H9 (cell line): ENCODE measurements around the gene PLEKHA7. TPM values are rescaled to one million over a fixed set of nuclear protein-coding genes. Genes with fewer than 3 reads are reported as not detected.

ENCODE experiments used
- DNase-seq: peaks from one replicate; pipeline ENCODE4 v3.0.0-alpha.2; 2017
- H2AFZ ChIP-seq: one replicate; pipeline ENCODE4 v1.6.1; 2013; ENCODE audit warnings: mild to moderate bottlenecking, low read length, control low read depth, moderate library complexity
- H2AK5ac ChIP-seq: 2 replicates; pipeline ENCODE4 v1.6.1; 2013; ENCODE audit warnings: low read length, control low read depth, mixed read lengths; ENCODE audit not compliant: insufficient read length
- H2BK120ac ChIP-seq: one replicate; pipeline ENCODE4 v1.6.1; 2013; ENCODE audit warnings: low read depth, mild to moderate bottlenecking, low read length, control low read depth, inconsistent platforms; ENCODE audit not compliant: poor library complexity, severe bottlenecking
- H2BK12ac ChIP-seq: 2 replicates; pipeline ENCODE4 v1.6.1; 2013; ENCODE audit warnings: low read length, control low read depth, mixed read lengths, low read depth; ENCODE audit not compliant: insufficient read length
- H2BK15ac ChIP-seq: 2 replicates; pipeline ENCODE4 v1.6.1; 2013; ENCODE audit warnings: low read depth, low read length, control low read depth
- H2BK20ac ChIP-seq: one replicate; pipeline ENCODE4 v1.6.1; 2013; ENCODE audit warnings: low read depth, mild to moderate bottlenecking, low read length, control low read depth, inconsistent platforms; ENCODE audit not compliant: poor library complexity, severe bottlenecking
- H2BK5ac ChIP-seq: 2 replicates; pipeline ENCODE4 v1.6.1; 2013; ENCODE audit warnings: low read length, control low read depth, mixed read lengths; ENCODE audit not compliant: insufficient read length
- H3K14ac ChIP-seq: 2 replicates; pipeline ENCODE4 v1.6.1; 2013; ENCODE audit warnings: low read length, control low read depth; ENCODE audit not compliant: insufficient read depth
- H3K18ac ChIP-seq: 2 replicates; pipeline ENCODE4 v1.6.1; 2013; ENCODE audit warnings: low read depth, mild to moderate bottlenecking, mixed read lengths, low read length, control low read depth; ENCODE audit not compliant: insufficient read length
- H3K23ac ChIP-seq: 2 replicates; pipeline ENCODE4 v1.6.1; 2013; ENCODE audit warnings: low read length, control low read depth, mixed read lengths, low read depth; ENCODE audit not compliant: insufficient read length
- H3K23me2 ChIP-seq: 2 replicates; pipeline ENCODE4 v1.6.1; 2013; ENCODE audit warnings: low read depth, mild to moderate bottlenecking, mixed read lengths, low read length, control low read depth; ENCODE audit not compliant: insufficient read length, poor library complexity, severe bottlenecking
- H3K27ac ChIP-seq: 2 replicates; pipeline ENCODE4 v1.5.1; 2013; ENCODE audit warnings: low read length, control low read depth, mixed read lengths, low read depth; ENCODE audit not compliant: insufficient read length
- H3K27me3 ChIP-seq: 2 replicates; pipeline ENCODE4 v1.6.1; 2013; ENCODE audit warnings: low read length, control low read depth, inconsistent platforms; ENCODE audit not compliant: insufficient read depth
- H3K4ac ChIP-seq: 2 replicates; pipeline ENCODE4 v1.6.1; 2013; ENCODE audit warnings: low read depth, mild to moderate bottlenecking, control low read depth, inconsistent platforms, low read length, moderate library complexity
- H3K4me1 ChIP-seq: 2 replicates; pipeline ENCODE4 v1.6.1; 2013; ENCODE audit warnings: low read length, control low read depth, inconsistent platforms; ENCODE audit not compliant: insufficient read depth
- H3K4me2 ChIP-seq: 2 replicates; pipeline ENCODE4 v1.6.1; 2013; ENCODE audit warnings: low read length, control low read depth, mixed read lengths; ENCODE audit not compliant: insufficient read length, insufficient read depth
- H3K56ac ChIP-seq: 2 replicates; pipeline ENCODE4 v1.6.1; 2013; ENCODE audit warnings: low read depth, mild to moderate bottlenecking, mixed read lengths, low read length, control low read depth; ENCODE audit not compliant: insufficient read length
- H3K79me1 ChIP-seq: 2 replicates; pipeline ENCODE4 v1.6.1; 2013; ENCODE audit warnings: low read depth, mild to moderate bottlenecking, moderate library complexity, low read length, control low read depth, inconsistent platforms; ENCODE audit not compliant: insufficient read depth, poor library complexity, severe bottlenecking
- H3K79me2 ChIP-seq: 2 replicates; pipeline ENCODE4 v1.6.1; 2013; ENCODE audit warnings: low read length, control low read depth, inconsistent platforms; ENCODE audit not compliant: insufficient read depth
- H3K9ac ChIP-seq: 2 replicates; pipeline ENCODE4 v1.6.1; 2013; ENCODE audit warnings: low read length, control low read depth, mixed read lengths; ENCODE audit not compliant: insufficient read length; ENCODE audit errors: extremely low read depth
- H3K9me3 ChIP-seq: one replicate; pipeline ENCODE4 v1.6.1; 2013; ENCODE audit warnings: low read depth, low read length, inconsistent platforms; ENCODE audit not compliant: control insufficient read depth
- H3T11ph ChIP-seq: one replicate; pipeline ENCODE4 v1.6.1; 2013; ENCODE audit warnings: mild to moderate bottlenecking, low read length, control low read depth, inconsistent platforms
- H4K20me1 ChIP-seq: one replicate; pipeline ENCODE4 v1.6.1; 2013; ENCODE audit not compliant: control insufficient read depth, insufficient read length, insufficient read depth
- H4K5ac ChIP-seq: 2 replicates; pipeline ENCODE4 v1.6.1; 2013; ENCODE audit warnings: low read depth, mild to moderate bottlenecking, mixed read lengths, low read length, control low read depth; ENCODE audit not compliant: insufficient read length
- H4K8ac ChIP-seq: replicated peaks from 2 replicates; pipeline ENCODE4 v1.6.1; 2013; ENCODE audit warnings: low read length, control low read depth, mixed read lengths, low read depth; ENCODE audit not compliant: insufficient read length
- H4K91ac ChIP-seq: 2 replicates; pipeline ENCODE4 v1.6.1; 2013; ENCODE audit warnings: low read depth, mild to moderate bottlenecking, moderate library complexity, mixed read lengths, low read length, control low read depth; ENCODE audit not compliant: insufficient read length
- H3K27ac Mint-ChIP-seq, 3 experiments: 2 replicates in 2 of 3; 3 replicates in 1 of 3; pipeline ENCODE4 v1.8.0; 2020 to 2021; ENCODE audit warnings: mixed read lengths in 3 of 3, mild to moderate bottlenecking in 1 of 3, moderate library complexity in 1 of 3
- H3K27me3 Mint-ChIP-seq: 2 replicates; pipeline ENCODE4 v1.8.0; 2021; ENCODE audit warnings: low read depth, mild to moderate bottlenecking, moderate library complexity, mixed read lengths
- H3K36me3 Mint-ChIP-seq, 3 experiments: 2 replicates in 2 of 3; 3 replicates in 1 of 3; pipeline ENCODE4 v1.8.0; 2020 to 2021; ENCODE audit warnings: low read depth in 3 of 3, mixed read lengths in 3 of 3; ENCODE audit not compliant: insufficient read depth in 1 of 3
- H3K4me1 Mint-ChIP-seq, 2 experiments: 2 replicates each; pipeline ENCODE4 v1.8.0; 2020; ENCODE audit warnings: mixed read lengths in 2 of 2
- H3K4me3 Mint-ChIP-seq, 2 experiments: 2 replicates in 1 of 2; 3 replicates in 1 of 2; pipeline ENCODE4 v1.8.0; 2020 to 2021; ENCODE audit warnings: mild to moderate bottlenecking in 2 of 2, mixed read lengths in 2 of 2, moderate library complexity in 1 of 2
- H3K9me3 Mint-ChIP-seq, 2 experiments: 2 replicates in 1 of 2; 3 replicates in 1 of 2; pipeline ENCODE4 v1.8.0; 2020; ENCODE audit warnings: mild to moderate bottlenecking in 2 of 2, mixed read lengths in 2 of 2, moderate library complexity in 1 of 2
- WGBS: extraction: QIAGEN DNeasy Blood & Tissue Kit; methylation state at CpG from one replicate; pipeline ENCODE4 v1.1.7; 2013; ENCODE audit warnings: missing lambda C conversion rate, low lambda C conversion rate, mixed read lengths; ENCODE audit not compliant: insufficient read length; ENCODE audit errors: extremely low coverage; 5-methylcytosine and 5-hydroxymethylcytosine counted together
- total RNA-seq: library from RNA; stranded (reverse); gene quantifications from 2 replicates; pipeline ENCODE4 v1.2.1, GENCODE V29; 2021
- TF ChIP-seq, protein P1 (sequence below): fragments of 200-600 bp; sonication (generic); conservative IDR thresholded peaks from 3 replicates; pipeline ENCODE4 v1.8.0; 2021; ENCODE audit warnings: antibody characterized with exemption, mild to moderate bottlenecking

The PLEKHA7 gene
- total RNA-seq, 1 experiment from 2014 or later = 21.0 TPM

DNA sequence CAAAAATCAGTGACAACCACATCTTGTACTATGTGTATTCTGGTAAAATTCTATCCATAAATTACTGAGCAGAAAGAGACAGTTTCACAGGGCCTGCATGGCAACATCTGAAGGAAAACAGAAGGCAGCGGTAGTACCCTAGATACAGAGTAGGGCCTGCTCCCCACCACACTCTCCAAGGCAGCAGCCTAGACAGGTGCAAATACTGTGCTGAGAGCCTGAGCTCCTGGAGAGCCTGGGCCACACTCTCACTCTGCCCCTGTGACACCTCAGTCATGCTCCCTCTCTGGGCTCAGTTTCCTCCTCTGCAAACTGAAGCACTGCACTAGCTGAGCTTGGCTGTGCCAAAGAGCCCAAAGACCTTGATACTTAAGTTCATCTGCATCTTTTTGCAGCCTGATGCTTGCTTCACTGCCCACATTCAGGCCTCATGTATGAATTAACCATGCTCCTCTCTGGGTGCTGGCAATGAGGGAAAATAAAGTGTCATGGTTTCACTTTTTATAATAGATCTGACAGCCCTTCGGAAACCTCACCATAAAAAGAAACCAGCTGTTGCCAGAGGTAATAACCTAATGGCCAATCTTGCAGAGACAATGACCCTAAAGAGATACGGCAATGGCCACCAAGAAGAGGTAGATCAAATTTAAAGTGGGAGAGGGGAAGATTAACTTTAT is 104.7 kb downstream of the PLEKHA7 start:
- peak overlapping the region; percentile 69 for H3K23ac ChIP-seq
- Mint-ChIP-seq H3K27ac (no peak overlapping the region), H3K4me3 (no peak overlapping the region), H3K4me1 (peaks cover 21 to 28% of the 10 kb centered on the region in 2 experiments), H3K27me3 (no peaks in the 10 kb centered on the region), H3K9me3 (peaks cover 4 to 5% of the 10 kb centered on the region in 2 experiments), H3K36me3 (peaks cover 3 to 5% (median 5%) of the 10 kb centered on the region in 3 experiments; a peak in 5 of 7 replicates)
- no peaks in the 10 kb centered on the region for H3K9me3 ChIP-seq
- H4K91ac ChIP-seq = no peak overlapping the region
- H2AFZ ChIP-seq = no peak overlapping the region
- H2BK120ac ChIP-seq = no peak overlapping the region
- H2AK5ac ChIP-seq = no peak overlapping the region
- H2BK20ac ChIP-seq = no peak overlapping the region
- no peak for DNase-seq
- H3K9ac ChIP-seq = no peak overlapping the region
- H3K27me3 ChIP-seq = no peaks in the 10 kb centered on the region
- H3K79me2 ChIP-seq = peaks cover 2% of the 10 kb centered on the region; the same call in 1 of the 2 replicates
- H4K8ac ChIP-seq = no peak overlapping the region
- H4K20me1 ChIP-seq = no peaks in the 10 kb centered on the region
- peaks cover 4% of the 10 kb centered on the region for H3K4me1 ChIP-seq
- no peak overlapping the region for H2BK12ac ChIP-seq
- H4K5ac ChIP-seq = no peak overlapping the region
- H3K18ac ChIP-seq = no peak overlapping the region
- no peak overlapping the region; the same call in 1 of the 2 replicates for H3K14ac ChIP-seq
- no peak overlapping the region for H3K27ac ChIP-seq
- no peak overlapping the region for H2BK15ac ChIP-seq
- no CpG with 5 or more reads among the region's 3 CpGs for WGBS
- H3K4me2 ChIP-seq = no peak overlapping the region
- no peak overlapping the region for H3K56ac ChIP-seq
- no peaks in the 10 kb centered on the region for H3K79me1 ChIP-seq
- no peak overlapping the region; the same call in 1 of the 2 replicates for H3K4ac ChIP-seq
- H3T11ph ChIP-seq = no peak overlapping the region
- TF ChIP-seq, protein P1, sequence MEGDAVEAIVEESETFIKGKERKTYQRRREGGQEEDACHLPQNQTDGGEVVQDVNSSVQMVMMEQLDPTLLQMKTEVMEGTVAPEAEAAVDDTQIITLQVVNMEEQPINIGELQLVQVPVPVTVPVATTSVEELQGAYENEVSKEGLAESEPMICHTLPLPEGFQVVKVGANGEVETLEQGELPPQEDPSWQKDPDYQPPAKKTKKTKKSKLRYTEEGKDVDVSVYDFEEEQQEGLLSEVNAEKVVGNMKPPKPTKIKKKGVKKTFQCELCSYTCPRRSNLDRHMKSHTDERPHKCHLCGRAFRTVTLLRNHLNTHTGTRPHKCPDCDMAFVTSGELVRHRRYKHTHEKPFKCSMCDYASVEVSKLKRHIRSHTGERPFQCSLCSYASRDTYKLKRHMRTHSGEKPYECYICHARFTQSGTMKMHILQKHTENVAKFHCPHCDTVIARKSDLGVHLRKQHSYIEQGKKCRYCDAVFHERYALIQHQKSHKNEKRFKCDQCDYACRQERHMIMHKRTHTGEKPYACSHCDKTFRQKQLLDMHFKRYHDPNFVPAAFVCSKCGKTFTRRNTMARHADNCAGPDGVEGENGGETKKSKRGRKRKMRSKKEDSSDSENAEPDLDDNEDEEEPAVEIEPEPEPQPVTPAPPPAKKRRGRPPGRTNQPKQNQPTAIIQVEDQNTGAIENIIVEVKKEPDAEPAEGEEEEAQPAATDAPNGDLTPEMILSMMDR = no peak
- H2BK5ac ChIP-seq = no peak overlapping the region
- no peaks in the 10 kb centered on the region for H3K23me2 ChIP-seq
